Non-pigmented ciliary epithelial cell (primary cell): ENCODE data around the gene TSPAN18.

Source experiments
- DNase-seq: peaks from one replicate; pipeline ENCODE4 v3.0.0-alpha.2; 2010; ENCODE audit warnings: low read depth

TSPAN18 gene

GRCh38 chr11:44759743-44760476 is 33.1 kb downstream of the TSPAN18 start:
- no peak for DNase-seq

GRCh38 chr11:44760477-44760872 is 33.7 kb downstream of the TSPAN18 start:
- no peak for DNase-seq

DNA sequence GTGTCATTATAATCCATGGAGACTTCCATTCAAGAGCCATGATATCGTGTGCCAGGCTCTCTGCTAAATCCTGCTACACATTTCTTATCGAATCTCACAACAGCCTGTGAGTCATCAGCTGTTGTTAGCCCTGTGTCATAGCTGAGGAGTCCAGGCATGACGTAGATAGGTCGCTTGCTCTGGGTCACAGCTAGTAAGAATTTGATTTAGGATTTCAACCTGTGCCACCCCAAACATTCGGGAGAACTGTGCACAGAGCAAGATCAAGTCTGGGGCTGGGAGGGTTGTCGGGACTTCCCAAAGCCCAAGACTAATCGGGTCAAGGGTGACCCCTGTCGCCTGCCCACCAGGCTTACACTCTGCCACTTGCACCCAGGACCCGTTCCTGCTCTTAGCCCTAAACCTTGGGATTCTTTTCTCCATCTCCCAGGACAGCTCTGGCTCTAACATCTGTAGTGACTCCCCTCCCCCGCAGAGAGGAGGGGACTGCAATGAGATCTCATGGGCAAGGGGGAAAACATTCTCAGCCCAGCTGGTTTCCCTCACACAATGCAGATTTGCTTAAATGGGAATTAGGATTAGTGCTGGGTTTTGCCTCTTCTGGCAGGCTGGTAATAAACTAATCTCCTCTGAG is 34.3 kb downstream of the TSPAN18 start:
- peak; percentile 53 for DNase-seq

DNA sequence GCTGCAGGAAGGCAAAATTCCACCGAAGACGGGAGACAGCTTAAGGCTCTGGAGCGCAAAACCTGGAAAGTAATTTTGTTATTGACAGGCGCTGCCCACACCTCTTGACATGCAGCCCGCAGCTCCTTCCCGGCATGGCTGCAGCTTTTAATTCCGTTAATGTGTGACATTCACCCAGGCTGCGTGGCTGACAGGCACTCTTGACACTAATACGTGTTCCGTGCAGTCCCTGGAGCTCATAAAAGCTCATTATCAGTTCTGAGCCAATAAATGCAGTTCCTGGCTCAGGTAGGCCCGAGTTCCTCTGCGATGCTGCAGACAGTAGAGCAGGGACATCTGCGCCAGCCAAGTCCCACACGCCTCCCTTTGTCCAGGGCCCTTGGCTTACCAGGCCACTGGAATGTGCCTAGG is 34.8 kb downstream of the TSPAN18 start:
- no peak for DNase-seq

GRCh38 chr11:44763121-44763820 is 36.5 kb downstream of the TSPAN18 start:
- no peak for DNase-seq

- DNase-seq = no peak
Measured at GRCh38 chr11:44764583-44764982, 37.8 kb downstream of the TSPAN18 start.

DNA sequence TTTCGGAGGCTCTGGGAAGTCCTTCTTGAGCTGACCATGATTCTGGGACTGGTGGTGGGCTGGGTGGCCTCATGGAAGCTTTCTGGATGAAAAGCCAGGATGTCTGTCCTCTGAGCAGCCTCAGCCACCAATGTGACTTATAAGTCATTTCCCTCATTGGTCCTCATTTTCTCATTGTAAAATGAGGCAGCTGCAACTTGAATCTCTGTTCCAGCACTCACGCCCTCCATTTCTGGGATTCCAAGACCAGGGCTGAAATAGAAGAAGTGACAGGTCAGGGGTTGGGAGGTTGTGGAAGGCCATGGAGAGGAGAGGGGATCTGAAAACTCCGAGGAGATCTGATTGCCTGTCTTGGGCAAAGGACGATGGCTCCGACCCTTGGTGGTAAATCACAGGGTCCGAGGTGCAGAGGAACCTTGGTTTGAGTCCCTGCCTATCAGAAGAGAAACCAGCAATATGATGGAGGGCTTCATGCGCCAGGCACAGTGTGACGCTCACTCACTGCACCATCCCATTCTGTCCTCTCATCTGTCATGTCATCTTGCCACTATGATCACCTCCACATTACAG is 38.3 kb downstream of the TSPAN18 start:
- no peak for DNase-seq

DNA sequence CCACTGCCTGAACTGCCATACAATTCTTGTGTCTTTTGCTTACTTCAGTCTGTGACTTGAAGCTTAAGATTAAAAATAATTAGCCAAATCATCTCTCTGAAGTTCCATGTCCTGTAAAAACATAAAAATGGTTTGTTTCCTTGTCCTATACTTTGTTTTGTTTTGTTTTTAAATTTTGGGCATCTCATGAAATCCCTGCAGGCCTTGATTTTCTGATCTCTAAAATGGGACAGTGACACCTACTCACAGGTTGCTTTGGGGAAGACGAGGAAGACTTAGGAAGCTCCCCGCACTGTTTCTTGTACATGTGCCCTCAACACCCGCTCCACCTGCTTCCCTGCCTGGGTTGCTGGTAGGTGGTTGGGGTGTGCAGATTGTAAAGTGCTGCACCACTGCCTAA is 38.9 kb downstream of the TSPAN18 start:
- no peak for DNase-seq

- peak; percentile 50 for DNase-seq
Measured at GRCh38 chr11:44766112-44766971, 39.6 kb downstream of the TSPAN18 start.

GRCh38 chr11:44766972-44767278 is 40.2 kb downstream of the TSPAN18 start:
- DNase-seq = no peak

DNA sequence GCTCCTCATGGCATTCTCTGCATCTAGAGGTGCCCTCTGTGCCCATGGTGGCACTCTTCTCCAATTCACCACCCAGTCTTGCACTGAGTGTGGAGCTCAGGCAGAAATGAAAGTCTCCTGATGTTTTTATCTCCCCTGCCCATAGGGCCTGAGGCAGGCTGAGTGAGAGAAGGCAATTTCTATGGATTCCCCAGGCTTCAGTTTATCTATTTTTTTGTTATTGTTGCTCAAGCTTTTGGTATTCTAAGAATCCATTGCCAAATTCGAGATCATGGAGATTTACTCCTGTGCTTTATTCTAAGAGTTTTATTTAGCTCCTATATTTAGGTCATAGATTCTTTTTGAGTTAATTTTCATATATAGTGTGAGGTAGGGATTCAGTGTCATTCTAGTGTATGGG is 40.7 kb downstream of the TSPAN18 start:
- peak; percentile 9 for DNase-seq

DNA sequence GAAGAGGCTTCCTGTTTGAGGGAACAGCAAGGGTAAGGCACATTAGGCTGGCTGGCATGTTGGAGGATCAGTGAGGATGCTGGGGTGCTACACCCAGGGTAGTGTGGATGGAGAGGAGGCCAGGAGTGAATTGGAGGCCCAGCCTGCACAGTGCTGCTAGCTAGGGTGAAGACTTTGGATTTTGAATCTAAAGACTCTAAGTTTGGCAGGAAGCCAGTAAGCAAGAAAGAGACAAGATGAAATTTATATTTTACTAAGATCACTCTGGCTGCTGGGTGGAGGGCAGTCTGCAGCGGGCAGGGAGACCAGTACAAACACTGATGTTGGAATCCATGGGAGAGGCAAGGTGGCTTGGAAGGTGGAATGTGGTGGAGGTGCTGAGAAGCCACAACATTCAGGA is 43.6 kb downstream of the TSPAN18 start:
- no peak for DNase-seq

- no peak for DNase-seq
Measured at GRCh38 chr11:44771252-44771734, 44.5 kb downstream of the TSPAN18 start.

DNA sequence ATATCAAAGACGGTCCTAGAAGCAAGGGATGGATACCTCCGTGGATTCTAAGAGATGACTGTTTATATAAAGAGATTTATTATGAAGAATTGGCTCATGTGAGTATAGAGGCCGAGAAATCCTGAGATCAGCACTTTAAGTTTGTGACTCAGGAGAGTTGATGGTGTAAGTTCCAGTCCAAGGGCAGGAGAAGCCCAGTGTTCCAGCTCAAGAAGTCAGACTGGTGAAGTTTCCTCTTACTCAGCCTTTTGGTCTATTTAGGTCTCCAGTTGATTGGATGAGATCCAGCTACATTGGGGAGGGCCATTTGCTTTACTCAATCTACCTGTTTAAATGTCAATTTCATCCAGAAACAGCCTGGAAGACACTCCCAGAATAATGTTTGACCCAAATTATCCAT is 45.1 kb downstream of the TSPAN18 start:
- no peak for DNase-seq

DNA sequence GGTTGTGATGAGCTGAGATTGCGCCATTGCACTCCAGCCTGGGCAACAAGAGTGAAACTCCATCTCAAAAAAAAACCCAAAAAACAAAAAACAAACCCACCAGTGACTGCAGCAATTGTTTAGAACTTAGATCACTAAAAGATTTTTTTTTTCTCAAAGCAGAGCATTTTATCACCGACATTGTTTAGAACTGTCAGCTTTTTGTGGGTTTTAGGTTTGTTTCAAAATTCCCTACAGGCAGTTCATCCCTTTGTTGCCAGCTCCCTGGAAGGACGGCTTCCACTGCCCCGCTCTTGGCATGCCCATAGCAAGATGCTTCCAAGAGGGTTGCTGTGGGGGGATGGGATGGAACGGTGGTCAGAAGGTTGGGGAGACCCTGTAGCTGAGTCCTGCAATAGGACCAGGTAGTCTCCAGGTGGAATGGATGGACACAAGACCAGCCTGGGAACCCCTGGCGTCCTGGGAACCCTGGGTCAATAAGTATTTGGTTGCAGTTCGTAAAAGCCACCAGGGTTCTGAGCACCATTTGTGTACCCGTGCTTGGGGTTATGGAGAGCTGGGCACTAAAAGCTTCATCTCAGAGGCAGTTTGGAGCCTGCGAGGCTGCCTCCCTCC is 46.7 kb downstream of the TSPAN18 start:
- no peak for DNase-seq

DNA sequence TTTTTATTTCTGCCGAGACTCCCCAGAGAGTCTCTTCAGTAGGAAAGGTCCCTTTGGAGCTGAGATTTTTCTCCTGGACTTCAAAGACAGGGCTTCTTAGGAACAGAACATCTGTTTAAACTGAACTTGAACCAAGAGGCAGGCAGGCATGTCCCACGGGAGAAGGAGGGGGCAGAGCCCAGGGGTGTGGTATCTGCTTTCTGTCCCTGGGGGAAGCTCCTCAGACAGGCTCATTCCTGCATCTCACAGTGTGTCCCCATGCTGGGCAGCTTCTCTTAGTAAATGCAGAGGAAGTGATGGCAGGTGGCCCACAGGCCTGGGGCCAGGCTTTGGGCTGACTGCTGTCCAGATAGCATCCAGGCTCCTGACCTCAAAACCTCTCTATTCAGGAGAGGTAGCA is 47.3 kb downstream of the TSPAN18 start:
- no peak for DNase-seq

- no peak for DNase-seq
Measured at GRCh38 chr11:44774731-44775130, 48.0 kb downstream of the TSPAN18 start.

DNA sequence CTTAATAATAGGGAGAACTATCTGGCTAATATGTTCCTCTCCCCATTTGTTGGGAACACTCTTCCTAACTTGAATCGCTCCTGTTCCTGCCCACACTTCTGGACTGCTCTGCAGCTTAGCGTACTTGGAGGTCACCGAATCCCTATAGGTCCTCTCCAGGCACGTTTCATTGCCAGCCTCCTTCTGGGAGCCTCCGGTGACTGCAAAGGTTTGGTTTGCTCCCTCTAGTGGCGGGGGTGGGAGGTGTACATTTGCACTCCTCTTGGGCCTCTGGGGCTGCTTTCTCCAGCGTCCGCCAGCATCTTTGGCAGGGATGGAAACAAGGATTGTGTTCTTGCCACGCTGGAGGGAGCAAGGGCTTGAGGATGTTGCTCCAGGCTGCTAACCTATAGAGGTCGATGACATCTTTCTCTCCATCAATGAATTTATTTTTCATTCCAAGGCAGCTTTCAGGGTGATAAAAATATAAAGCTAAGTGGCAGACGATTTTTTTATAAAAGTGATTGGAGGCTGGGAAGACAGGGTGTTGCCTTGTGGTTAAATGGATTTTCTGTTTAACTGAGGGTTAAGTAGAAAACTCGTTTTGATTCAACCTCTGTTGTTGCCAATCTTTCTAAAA is 48.7 kb downstream of the TSPAN18 start:
- DNase-seq = no peak

DNA sequence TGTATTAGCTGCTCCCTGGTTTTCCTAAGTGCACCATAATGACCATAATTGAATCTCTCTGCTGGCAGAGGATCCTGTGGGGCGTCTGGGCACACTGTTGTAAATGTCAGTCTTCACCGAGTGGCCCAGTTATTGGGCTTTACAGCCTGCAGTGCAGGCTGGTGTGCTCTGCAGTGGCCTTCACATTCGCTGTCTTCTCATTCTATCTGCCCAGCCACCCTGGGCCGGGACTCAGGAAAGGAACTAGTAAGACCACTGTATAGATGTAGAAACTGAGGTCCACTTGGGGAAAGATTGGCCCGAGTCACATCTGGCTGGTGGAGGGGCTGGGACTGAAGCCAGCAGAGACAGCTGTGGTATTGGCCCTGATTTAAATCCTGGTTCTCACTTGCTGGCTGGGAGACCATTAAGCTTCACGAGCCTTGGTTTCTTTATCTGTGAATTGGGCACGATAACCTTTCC is 49.3 kb downstream of the TSPAN18 start:
- DNase-seq = no peak

GRCh38 chr11:44776551-44777208 is 49.9 kb downstream of the TSPAN18 start:
- no peak for DNase-seq
